GM21526 (cell line): Measurements from ENCODE around the gene TOR4A.

ENCODE experiments used
- ATAC-seq: cut with Tn5 transposase; IDR thresholded peaks from one replicate; pipeline ENCODE4 v1.9.1; 2021; ENCODE audit warnings: moderate library complexity; ENCODE audit not compliant: unreplicated experiment, low FRiP score

TOR4A gene

DNA sequence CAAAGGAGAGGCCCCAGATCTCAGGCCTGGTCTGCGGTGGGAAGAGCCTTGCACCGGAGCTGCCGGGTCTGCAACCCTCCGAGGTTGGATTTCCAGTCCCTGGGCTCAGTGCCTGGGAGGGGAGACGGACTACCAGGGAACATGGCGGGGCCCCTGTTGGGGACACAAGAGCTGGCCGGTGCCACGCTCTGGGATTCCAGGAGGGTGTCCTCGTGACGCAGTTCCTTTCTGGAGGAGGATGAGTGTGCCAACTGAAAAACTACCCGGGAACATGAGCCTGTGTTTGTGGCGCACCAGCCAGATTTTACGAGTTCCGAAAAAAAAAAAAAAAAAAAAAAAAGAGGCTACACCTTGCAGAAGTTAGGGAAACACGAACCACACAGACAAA lies 15.6 kb downstream of the TOR4A start:
- ATAC-seq: no peak

DNA sequence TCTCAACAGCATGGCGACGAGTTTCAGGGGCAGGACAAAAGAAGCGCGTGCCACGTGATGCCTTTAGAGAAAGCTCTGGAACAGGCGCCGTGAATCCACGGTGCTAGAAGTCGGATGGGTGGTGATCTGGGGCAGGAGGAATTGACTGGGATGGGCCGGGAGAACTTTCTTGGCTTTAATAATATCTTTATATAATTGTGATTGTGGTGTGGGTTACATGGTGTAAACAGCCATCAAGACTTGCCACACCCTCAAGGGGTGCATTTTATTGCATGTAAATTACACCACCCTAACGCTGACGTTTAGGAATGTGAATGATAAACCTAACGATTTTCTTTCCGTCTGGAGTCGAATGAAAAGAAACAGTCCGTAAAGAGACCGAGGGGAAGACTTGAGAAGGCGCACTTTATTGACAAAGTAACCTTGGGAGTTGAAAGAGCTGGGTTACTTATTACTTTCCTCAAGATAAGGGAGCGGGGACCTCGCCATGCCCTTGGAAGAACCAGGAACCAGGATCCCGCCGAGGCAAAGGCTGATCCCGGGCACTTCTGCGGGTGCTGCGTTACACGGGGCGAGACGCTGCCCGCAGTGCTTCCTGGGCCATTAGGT lies 16.1 kb downstream of the TOR4A start:
- no peak for ATAC-seq

DNA sequence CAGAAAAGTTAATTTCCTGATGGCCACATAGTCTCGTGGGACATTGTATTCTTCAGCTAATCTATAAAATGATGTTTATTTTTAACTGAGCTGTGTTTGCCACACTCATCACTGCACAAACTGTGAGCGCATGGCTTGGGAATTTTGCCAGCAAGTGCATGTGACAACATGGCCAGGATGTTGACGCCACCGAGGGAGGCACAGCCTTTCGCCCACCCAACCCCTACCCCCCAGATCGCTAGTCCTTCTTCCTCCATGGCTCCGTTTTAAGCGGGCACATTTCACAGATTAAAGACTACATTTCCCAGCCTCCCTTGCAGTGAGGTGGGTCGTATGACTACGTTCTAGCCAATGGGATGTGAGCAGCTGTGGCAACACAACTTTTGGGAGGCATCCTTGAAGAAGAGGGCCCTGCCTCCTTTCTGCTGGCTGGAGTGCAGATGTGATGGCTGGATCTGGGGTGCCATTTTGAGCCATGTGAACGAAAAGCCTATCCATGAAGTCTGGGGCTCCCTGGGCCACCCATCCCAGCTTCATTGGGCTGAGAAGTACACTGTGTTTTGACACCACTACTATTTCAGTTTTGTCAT lies 16.7 kb downstream of the TOR4A start:
- ATAC-seq: no peak

DNA sequence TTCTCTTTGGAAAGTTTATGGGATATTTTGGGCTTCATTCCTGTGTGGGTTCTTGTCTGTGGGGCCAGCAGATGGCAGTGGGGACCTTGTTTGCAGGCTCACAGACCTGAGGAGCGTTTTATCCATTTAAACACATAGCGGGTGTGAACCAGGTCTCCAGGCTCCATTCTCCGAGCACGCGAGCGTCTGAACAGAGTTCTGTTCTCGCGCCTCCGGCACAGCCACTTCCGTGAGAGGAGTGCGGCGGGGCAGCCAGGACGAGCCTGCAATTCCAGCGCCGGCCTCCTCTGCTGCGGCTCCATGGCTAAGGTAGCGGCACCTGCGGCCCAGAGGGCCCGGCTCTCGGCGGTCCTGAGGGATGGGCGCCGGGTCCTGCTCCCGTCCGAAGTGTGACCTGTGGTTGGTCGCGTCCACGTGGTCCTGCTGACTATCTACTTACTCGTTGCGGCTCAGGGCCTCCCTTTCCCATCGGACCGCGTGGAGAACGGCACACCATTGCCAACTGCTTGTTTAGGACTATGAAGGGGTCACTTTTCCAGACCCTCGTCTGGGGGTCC lies 17.2 kb downstream of the TOR4A start:
- ATAC-seq: no peak

DNA sequence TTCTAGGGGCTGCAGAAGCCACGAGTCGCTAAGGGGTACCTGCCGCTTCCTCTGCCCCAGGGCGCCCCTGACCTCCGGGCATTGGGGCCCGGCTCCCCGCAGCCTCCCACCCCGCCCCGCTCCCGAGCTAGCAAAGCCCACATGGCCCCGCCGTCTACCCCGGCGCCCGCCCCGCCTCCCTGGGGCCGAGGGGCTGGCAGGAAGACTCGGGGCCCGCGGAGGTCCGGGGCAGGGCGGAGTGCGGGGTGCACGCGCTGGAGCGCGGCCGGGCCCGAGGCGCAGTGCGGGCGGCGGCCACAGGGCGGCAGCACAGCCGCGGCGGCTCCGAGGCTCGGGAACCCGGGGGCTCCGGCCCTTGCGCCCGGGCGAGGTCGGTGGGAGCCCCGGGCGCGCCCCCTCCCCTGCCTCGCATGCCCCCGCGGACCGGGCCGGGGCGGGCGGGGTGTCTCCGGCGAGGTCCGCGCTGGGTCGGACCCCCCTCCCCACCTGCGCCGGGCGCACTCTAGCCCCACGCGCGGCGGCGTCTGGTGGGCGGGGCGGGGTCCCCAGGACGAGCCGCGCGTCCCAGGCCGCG lies 17.8 kb downstream of the TOR4A start:
- ATAC-seq: no peak

DNA sequence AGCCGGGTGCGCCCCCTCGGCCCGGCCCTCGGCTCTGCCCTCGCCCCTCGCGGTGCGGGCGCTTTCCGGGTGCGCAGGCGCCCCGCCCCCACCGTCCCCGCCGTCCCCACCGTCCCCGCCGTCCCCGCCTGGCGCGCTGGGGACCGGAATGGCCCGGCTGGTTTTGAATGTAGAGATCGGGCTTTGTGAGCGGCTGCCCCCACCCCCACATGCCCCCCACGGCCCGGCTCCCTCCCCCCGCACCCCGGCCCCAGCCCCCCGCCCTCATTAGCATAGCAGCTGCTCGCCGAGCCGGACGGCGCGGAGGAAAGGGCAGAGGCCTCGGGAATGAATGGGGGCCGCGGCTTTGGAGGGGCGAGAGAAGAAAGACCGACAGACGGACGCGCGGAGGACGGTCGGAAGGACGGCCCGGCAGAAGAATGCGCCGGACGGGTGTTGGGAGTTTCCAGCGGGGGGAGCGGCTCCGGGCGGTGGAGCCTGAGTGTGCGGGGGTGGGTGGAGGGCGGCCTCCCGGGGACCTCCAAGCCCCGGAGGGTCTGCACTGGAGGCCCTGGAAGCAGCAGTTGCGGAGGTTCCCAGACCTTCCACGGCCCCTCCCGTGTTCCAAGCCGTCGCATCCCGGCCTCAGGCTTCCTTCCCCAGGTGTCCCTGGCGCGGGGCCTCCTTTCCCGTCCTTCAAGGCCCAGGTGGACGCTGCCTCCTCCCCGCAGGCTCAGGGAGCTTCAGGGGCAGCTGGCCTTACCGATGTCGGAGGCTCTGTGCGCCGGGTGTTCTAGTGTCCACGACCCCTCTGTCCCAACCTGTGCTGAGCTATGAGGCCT lies 18.5 kb downstream of the TOR4A start:
- ATAC-seq: no peak

DNA sequence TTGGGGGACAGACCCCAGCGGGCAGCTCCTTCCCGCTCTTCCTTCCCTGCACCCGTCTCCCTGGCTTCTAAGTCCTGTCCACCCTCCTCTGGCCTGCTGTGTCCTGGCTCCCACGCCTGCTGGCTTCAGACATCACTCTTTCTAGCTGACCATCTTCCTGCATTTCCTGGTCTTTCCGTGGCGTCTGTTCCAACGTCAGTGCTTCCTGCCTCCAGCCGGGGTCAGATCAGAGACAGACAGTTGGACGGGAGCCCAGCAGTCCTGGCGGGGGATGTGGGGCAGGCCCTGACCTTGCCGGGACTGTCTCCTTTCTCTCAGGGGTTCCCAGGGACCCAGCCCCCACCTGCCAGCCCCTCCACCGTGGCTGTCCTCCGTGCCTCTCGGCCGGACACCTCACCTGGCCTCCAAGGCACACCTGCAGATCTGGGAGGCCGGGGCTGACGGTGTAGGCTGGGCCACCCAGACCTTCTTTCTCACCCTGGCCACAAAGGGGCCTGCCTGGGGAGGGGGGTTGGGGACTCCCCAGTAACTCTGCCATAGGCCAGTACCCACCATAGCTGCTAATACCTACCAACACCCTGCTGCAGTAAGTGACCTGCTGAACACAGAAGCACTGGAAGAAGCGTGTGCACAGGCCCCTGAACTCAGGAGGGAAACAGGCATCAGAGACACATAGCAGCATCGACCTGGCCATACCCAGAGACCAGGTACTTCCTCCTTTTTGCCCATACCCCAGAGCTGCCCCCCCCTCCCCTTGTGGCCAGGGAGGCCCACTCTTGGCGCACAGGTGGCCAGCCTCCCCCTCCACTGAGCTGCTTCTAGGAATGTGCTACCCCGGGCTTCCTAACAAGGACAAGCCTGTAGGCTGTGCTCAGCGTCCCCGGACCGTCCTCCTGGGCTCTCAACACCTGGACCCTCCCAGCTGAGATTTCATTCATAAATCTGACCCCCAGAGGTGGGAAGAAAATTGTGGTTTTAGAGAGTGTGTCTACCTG lies 19.4 kb downstream of the TOR4A start:
- no peak for ATAC-seq

DNA sequence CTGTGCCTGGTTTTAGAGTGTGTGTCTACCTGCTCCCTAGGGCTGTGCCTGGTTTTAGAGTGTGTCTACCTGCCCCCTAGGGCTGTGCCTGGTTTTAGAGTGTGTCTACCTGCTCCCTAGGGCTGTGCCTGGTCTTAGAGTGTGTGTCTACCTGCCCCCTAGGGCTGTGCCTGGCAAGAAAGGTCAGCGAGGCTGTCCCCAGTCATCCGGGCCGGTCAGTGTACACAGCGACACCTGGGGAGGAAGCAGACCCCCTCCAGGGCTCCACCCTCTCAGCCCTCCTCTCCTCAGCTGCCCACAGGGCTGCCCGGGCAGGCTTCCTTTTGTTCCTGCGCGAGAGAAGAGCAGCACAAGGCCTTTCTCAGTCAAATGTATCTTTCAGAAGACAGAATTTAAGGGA lies 20.4 kb downstream of the TOR4A start:
- ATAC-seq: no peak

DNA sequence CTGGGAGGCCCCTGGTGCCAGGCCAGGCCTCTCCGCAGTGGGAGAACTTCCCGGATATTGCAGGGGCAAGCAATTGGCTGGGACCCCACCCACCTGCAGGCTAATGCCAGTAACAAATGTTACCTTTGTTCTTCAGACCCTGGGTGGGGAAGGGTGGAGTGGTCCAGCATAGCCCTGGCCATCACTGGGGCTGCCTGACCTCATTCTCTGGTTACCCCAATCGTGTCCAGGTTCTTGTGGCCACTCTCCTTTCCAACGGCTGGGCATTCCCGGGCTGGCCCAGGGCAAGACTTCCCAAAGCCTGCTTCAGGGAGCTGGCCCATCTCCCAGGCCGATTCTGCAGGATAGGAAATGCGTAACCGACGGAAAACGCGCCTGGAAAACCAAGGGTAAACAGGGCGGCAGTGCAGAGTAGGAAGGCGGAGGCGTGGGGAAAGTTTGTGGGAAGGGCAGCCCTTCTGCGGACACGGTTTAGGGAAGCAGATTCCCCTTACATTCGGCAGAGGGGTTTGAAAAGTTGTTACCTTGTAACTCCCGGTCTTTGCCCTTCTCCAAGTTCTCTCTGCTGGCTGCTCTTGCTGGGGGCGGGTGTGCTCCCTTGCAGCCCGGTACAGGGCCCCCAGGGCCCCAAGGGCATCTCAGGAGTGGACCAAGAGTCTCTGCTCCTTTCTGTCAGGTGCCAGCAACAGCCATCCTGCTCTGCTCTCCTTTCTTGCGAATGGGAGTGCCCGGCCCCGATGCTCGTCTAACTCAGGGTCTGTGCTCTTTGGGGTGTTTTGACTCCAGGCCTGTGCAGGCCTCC lies 21.1 kb downstream of the TOR4A start:
- ATAC-seq: no peak

DNA sequence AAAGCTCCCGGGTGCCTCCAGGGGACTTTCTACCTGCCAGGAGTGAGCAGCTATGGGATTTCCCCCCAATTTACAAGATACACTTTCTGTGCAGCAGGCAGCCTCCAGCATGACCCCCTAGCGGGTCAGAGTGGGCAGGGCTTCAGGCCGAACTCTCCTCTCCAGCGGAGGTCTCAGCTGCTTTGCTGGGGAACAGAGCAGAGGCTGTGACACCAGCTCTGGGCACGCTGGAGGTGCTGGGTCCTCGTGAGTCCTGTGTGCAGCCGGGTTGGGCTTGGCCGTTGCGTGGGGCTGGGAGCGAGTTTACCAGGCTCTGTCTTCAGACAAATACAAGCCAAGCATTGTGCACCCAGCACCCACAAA lies 21.7 kb downstream of the TOR4A start:
- ATAC-seq: no peak

DNA sequence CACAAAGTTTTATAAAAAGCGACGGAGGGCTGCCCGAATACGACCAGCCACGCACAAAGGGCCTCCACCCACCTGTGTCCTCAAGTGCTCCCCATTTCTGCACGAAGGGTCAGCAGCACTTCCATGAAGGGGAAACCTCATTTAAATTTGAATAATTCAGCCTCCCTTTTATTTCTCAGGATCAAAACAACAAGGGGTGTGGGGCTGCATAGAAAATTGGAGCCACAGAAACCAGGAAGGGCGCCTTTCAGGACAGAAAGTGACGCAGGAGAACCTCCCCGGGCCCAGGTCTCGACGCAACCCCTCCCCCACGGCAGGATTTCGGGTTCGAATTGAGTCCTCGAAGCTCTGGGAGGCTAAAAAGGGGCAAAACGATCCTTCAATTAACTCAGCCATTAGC lies 22.4 kb downstream of the TOR4A start:
- ATAC-seq: no peak

DNA sequence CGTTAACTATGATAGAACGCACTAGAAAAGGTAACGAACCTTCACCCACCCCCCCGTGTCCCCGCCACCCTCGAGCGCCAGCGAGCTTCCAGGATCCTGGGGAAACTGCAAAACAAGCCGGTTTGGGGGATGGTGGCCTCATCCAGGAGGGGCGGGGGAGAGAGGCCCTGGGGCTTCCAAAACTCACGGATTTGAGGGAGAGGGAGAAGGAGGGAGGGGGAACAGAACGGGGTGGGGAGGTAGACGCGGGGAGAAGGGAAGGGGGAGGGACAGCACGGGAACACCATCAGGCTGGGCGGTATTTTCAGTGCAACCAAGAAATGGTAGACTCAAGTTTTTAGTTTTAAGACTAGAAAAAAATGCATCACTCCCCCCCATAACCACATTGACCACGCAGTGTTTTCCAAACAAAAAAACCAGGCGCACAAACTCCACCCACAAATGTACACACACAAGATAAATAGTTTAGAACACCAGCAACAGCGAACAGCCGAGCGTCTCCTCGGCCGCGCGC lies 23.1 kb downstream of the TOR4A start:
- ATAC-seq: no peak

DNA sequence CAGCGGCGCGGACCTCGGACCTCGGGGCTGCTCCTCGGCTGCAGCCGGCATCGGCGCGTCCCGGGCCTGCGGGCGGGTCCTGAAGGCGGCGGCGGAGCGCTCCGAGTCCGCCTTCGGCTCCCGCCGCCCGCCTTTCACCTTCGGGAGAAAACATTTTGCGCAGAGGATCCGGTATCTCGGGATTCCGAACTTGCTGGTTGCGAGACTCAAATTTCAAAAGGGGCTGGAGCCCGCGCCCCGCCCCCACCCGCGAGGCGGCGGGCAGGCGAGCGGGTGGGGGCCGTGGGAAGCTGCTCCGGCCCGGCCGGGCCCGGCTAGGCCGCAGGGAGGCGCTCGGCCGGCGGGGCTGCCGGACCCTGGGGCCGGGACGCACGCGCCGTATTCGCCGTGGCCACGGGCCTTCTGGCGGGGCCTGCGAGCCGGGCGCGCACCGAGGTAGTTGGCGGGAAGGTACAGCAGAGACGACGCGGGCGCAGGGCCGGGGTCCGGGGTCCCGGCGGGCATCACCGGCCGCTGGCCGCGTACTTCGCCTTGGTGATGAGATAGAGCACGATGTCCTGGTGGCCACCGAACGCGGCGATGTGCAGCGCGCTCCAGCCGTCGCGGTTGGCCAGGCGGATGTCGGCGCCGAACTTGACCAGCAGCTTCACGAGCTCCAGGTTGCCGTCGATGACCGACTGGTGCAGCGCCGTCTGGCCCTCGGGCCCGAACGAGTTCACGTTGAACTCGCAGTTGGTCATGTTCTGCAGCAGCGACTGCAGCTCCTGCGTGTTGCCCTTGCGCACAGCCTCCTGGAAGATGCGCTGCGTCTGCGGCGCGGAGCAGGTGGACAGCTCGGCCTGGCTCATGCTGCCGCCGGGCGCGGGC lies 23.8 kb downstream of the TOR4A start:
- no peak for ATAC-seq

DNA sequence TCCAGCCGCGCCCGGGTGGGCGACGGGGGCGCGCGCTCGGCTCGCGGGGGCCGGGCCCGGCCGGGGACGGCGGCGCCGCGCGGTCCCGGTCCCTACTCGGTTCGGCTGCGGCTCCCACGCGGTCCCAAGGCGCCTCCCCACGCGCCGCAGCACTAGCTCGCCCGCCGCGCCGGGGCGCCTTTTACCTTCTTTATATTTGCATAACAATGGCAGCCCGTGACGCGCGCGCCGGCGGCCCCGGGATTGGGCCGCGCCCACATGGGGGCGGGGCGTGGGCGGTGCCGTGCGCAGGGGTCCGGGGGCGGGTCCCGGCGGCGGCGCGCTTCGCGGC lies 24.6 kb downstream of the TOR4A start, which contains the start of gene NRARP:
NRARP (minus strand) TSS at position 154 of the 331 bp plus-strand sequence. CDS start 343 bp downstream, outside the sequence.
- ATAC-seq: peak; percentile 60

DNA sequence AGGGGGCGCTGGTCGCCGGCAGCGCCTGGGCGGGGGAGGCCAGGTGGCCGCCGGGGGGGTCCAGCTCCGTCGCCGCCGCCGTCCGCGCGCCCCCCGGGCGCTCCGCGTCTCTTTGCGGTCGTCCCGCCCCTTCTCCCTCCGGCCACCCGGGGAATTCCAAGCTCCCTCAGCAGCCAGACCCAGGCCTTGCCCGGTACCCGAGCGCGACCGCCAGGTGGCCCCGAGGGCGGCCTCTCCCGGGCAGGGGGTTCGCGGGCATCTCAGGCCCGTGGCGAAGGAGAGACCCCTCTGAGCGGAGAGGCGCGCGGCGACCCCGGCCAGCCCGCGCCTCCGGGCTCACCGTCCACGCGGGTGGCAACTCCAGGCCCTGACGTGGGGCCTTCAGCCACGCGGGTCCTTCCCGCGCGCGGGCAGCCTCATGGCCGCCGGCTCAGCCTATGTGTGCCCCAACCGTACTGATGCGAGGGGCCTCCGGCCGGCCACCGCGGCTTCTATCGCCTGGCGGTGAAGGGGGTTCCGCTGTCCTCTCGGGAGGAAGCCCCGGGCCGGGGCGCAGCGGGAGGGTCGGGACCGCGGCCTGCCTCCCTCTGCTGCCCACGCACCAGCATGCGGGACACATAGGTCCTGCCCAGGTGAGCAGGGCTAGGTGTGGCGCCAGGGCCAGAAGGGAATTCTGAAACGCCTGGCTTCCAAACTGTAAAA lies 25.1 kb downstream of the TOR4A start:
- ATAC-seq: peak; percentile 33

DNA sequence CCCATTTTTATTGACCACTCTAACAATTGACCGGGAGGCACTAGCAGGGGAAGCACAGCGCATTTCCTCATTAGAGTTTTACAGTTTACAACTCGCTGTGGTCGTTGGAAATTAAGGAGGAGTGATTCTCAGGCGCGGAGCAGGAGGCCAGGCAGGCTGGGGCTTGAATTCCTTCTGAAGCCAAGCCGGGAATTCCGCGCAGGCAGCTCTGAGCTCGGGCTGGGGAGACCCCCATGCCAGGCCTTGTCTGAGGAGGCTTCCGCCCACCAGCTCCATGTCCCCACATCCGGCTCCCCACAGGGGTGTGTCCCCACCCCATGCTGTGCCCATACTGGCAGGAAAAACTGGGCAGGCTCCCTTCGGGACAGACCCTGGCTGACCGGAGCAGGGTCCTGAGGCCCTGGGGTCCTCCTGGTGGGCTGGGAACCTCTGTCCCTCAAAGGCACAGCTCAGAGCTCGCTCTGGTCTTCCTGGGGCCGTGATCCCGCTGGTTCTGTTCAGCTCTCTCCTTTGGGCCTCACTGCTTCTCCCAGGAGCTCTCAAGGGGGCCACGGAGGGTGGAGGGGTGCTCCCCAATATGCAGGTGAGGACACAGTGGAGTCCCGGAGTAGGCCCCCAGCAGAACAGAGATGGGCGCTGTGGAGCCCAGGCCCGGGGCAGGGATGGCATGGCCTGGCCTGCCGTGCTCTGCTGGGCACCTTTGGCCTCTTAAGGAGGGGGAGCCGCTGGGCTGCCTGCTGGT lies 25.8 kb downstream of the TOR4A start:
- no peak for ATAC-seq

DNA sequence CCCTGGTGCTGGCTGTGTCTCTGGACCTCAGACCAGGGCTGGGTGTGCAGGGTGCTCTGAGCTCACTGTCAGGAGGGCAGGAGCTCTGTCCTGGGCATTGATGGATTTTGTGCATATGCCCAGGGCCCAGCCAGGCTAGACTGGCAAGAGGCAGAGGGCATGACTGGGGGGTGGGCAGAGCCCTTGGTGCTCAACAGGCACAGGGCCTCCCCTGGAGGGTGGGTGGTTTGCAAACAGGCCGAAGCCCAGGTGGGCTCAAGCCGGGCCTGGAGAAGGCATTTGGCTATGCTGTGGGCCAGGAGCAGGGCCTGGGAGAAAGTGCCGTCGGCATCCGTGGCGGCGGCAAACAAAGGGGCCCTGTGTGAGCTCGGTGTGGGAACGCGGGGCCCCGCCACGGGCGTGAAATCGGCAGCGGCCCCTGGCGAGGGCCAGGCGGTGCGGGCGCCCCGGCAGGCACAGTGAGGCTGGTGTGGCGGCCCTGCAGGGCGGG lies 26.4 kb downstream of the TOR4A start:
- no peak for ATAC-seq
